GOT3 (cell line): Measurements from ENCODE around the gene ZNF609.

Experiments
- DNase-seq: peaks from one replicate; lab custom pipeline; 2025; ENCODE audit warnings: mixed read lengths; lab: John Stamatoyannopoulos, UW

The ZNF609 gene

GRCh38 chr15:64460206-64460723 lies at the start of gene ZNF609:
TSS of gene ZNF609 (plus strand) at chr15:64460578. CDS start at chr15:64499420, 38,842 bp downstream.
- DNase-seq, result peak; percentile 83

DNA sequence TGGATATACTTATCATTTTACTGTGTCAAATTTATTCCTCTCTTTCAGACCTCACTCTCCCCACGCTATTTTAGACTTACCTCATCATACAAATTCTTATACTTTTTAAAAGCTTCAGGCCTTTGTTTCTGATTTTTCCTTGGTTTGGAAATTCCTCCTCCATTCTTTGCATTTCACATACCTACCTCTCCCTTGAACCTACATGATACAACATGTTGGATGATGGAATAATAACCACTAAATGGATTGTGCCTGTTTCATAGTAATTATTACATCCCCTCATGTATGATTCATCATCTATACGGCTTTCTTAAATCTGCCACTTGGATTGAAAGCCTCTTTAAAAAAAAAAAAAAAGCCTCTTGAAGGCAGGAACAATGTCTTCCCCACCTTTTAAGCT lies 48.2 kb upstream of the ZNF609 start:
- no peak for DNase-seq

GRCh38 chr15:64422697-64423096 lies 37.7 kb upstream of the ZNF609 start:
- no peak for DNase-seq

- no peak for DNase-seq
These were observed 36.4 kb upstream of the ZNF609 start for GRCh38 chr15:64423970-64424369.

- no peak for DNase-seq
These were observed 35.2 kb upstream of the ZNF609 start for GRCh38 chr15:64425221-64425620.

GRCh38 chr15:64426845-64427465 lies 33.4 kb upstream of the ZNF609 start:
- no peak for DNase-seq

- DNase-seq, result no peak
These were observed 30.9 kb upstream of the ZNF609 start for GRCh38 chr15:64429448-64429847.

GRCh38 chr15:64430000-64430735 lies 30.2 kb upstream of the ZNF609 start:
- DNase-seq, result no peak

- DNase-seq, result no peak
These were observed 22.4 kb upstream of the ZNF609 start for GRCh38 chr15:64437982-64438381.

DNA sequence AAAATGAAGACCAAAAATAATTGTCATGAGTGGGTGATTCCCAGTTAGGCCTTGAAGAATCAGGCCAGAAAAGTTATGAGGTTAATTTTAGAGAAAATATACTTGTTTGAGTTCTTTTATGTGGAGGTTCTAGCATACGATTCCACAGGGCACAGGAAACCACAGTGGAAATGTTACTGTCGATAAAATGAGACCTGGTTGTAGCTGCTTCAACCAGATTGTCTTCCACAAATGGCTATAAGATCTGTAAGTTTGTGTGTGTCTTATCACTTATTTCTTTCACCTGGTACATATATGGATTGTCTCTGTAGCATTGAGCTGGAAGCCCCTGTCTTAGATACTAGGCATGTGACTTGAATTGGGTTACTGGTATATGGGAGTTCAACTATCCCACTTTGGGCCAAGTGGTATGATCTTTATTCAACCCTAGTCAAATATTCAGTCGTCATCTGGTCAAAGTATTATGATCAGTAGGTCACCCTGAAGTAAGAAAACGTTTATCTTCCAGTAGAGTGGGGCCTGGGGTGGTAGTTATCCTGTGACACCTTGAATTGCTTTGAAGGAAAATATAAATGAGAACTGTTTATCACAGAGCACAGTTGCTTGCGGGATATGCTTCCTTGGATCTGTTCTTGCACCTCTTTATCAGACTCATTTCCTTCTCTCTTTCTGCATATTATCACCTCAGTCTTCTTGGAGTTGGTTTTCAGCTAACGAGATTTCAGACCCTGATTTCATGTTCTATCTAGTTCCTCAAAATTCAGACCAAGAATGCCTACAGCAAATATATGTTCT lies 21.5 kb upstream of the ZNF609 start:
- no peak for DNase-seq

GRCh38 chr15:64441852-64442251 lies 18.5 kb upstream of the ZNF609 start:
- DNase-seq, result no peak

DNA sequence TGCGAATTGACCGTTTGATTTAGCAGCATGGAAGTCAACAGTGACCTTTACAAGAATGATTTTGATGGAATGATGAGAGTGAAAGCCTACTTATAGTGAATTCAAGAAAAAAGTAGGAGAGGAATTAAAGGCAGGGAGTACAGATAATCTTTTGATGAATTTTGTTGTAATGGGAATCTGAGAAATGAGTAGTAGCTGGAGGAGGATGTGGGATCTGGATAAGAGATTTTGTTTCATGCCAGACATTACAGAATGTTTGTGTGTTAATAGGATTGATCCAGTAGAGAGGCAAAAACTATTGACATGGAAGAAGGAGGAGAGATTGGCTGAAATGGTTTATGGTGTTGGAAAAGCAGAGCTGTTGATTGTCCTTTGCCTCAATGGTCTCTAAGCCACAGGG lies 17.4 kb upstream of the ZNF609 start:
- DNase-seq, result no peak

DNA sequence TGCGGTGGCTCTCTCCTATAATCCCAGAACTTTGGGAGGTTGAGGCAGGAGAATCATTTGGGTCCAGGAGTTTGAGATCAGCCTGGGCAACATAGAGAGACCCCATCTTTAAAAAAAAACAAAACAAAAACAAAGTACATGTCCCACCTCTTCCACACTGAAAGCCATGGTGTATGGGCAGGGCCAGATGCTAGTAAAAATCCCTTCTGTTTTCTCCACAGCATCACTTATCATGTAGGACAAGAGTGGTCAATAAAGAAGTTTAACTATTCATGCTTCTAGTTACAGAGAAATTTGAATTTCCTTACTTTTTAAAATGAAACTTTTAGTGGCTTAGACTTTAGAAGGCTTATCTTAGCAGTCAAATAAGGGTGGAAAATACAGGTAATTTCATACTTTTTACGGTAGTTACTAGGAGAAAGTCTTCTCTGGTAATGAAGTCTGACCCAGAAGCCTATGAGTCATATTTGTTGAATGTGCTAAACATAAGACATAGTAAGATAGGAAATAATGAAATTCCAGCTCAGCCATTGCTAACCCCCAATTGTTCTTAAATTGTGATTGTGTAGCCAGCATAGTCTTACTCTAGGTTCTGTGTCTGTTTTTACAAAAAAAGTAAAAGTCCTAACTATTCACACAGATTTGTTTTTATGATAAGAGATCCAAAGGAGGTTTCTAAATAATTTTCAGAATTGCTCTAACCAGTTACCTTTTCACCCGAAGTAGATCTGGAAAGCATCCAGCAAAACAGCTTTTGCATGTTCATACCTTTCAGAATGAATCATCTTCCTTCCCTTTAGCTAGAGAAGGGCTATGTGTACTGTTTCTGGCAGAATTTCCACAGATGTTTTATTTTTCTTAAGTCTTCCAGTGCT lies 16.4 kb upstream of the ZNF609 start:
- no peak for DNase-seq

GRCh38 chr15:64444836-64445235 lies 15.5 kb upstream of the ZNF609 start:
- no peak for DNase-seq

- DNase-seq, result no peak
These were observed 12.7 kb upstream of the ZNF609 start for GRCh38 chr15:64447536-64448315.

GRCh38 chr15:64452988-64453688 lies 7.2 kb upstream of the ZNF609 start:
- DNase-seq, result no peak

DNA sequence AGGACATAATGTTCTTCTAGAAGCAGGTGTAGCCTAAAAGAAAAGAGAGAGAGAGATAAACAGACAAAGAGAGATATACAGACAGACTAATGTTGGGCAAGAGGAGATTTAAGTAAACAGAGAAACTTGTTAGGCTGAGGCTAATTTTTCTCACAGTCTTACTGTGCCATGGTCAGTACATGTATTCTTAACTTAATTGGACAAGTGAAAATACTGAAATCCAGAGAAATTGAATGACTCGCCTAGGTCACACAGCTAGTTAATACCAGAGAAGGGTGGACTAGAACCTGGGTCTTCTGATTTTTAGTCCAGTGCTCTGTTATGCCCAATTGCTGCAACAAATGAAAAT lies 6.7 kb upstream of the ZNF609 start:
- DNase-seq, result no peak

DNA sequence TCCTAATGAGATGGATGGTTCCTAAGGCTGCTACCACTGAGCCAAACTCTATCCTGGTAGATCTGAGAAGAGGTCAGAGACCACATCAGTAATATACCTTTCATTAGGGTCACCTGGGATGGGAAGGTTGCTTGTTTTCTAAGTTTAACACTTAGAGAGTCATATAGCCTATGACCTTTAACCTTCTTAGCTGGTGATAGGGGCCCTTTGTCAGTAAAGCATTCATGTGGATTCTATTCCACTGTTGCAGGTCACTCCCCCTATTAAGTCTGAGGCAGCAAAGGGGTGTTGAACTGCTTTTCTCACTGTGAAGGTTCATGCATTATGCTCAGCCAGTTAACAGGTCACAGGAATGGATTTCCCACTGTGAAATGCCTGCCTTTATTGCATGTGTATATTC lies 6.1 kb upstream of the ZNF609 start:
- DNase-seq, result no peak

DNA sequence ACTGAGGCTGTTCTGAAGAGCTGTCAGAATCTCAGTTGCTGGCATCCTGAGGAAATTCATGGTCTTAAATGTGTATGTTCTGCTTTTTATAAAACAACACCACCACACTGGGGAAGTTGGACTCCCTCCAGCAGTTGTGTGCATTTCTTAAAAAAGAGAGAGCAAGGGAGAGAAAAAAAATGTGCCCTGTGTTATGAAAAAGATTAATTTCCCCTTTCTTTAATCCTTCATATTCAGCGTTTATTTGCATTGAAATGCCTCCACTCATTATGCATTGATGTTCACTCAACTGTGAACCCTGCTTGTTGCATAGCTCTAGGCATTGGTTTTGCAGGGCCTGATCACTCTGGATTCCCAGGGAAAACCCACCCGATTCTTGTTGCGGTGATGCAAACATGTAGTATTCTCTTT lies 4.4 kb upstream of the ZNF609 start:
- DNase-seq, result no peak

- no peak for DNase-seq
These were observed 3.7 kb upstream of the ZNF609 start for GRCh38 chr15:64456634-64457108.
